GM19193 (cell line): ENCODE results near the gene IDI2.

Experiments used
- POLR2A ChIP-seq: IDR thresholded peaks from 4 replicates; pipeline ENCODE4 v1.6.1; 2011; ENCODE audit not compliant: insufficient read depth, insufficient read length; ENCODE audit errors: extremely low read depth

IDI2 gene

GRCh38 chr10:1024103-1024502 is 1.6 kb downstream of the IDI2 start:
- no peak for TF ChIP-seq POLR2A

GRCh38 chr10:1022413-1022812 is 3.2 kb downstream of the IDI2 start:
- TF ChIP-seq POLR2A = no peak

- no peak for TF ChIP-seq POLR2A
Observed at GRCh38 chr10:1020958-1021357, 4.7 kb downstream of the IDI2 start.

DNA sequence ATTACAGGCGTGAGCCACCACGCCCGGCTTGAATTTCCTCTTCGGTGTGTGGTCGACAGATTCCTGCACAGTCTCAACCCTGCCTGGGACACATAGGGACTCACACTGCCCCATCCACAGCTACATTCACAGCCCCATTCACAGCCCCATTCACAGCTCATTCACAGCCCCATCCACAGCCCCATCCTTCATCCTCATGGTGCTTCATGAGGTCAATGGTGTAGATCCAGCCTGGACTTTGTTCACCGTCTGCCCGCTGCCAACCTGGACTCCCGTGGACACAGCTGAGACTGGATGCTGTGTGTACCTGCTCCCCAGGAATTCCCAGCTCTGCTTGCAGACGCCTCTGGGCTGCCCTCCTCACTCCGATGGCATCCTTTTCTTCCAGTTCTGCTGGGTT is 5.2 kb downstream of the IDI2 start:
- TF ChIP-seq POLR2A = no peak

GRCh38 chr10:1019362-1019761 is 6.3 kb downstream of the IDI2 start:
- TF ChIP-seq POLR2A = peak; percentile 35

DNA sequence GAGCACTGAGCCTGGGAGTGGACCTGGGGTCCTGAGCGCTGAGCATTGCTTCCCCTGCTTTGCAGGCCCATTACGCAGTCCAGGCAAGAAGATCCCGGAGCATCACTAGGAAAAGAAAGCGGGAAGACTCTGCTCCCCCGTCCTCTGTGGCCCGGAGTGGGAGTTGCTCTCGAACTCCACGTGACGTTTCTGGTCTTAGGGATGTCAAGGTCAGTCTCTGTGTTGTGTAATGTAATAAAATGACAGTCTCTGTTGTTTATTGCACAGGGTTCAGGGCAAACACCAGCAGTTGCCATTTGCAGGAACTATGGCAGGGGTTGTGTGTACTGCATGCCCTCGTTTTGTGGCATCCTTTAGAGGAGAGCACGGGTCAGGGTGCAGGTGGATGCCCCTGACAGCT is 10.0 kb downstream of the IDI2 start:
- no peak for TF ChIP-seq POLR2A

DNA sequence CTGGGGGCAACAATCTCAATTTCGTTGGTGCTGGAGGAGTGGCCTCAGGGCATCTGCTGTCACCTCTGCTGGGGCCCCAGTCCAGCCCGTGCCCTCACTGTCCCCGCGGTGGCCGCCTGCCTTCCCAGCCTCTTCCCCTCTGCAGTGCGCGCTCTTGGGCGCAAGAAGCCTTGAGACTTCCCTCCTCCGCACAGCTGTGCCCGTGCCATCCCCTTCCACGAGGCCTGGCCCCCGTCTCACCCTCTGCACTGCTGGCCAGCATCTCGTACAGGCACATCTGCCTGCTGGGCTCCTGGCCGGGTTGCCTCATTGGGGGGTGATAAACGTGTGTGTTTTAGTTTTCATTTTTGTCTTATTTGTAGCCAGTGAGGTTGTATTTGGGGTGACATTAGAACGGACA is 14.0 kb downstream of the IDI2 start:
- no peak for TF ChIP-seq POLR2A

- no peak for TF ChIP-seq POLR2A
Observed at GRCh38 chr10:1010703-1011102, 15.0 kb downstream of the IDI2 start.

DNA sequence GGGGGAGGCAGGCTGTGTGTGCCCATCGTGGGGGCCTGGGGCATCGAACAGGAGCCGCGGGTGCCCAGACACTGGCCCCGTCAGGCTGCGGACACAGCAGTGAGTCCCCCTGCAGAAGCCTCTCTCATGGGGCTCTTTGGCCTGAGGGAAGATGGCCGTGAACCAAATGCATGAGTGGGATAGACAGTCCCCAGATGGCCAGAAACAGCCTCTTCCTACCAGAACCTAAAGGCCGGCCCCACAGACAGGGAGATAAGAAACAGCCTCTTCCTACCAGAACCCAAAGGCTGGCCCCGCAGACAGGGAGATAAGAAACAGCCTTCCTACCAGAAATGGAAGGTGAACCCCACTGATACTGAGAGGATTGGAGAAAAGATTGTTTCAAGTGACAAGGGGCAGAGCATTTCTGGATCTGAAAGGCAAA is 16.6 kb downstream of the IDI2 start:
- no peak for TF ChIP-seq POLR2A

DNA sequence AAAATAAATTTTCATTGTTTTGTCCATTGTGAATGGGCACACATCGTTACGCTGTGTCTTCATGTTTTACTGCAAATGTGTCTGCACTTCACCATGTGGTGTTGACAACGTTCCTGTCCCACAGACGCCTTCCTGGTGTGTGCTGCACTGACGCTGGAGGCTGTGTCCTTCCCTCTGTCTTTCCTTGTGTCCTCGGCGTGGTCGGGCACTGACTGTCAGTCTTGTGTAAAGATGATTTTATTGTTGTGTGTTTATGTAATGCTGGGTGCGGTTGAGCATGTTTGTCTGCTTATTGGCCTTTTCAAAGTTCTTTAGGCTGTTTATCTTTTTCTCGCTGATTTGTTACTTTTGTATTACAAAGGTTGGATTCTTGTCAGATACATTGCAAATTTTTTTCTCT is 18.1 kb downstream of the IDI2 start:
- no peak for TF ChIP-seq POLR2A

- TF ChIP-seq POLR2A = no peak
Observed at GRCh38 chr10:1006573-1006972, 19.1 kb downstream of the IDI2 start.

DNA sequence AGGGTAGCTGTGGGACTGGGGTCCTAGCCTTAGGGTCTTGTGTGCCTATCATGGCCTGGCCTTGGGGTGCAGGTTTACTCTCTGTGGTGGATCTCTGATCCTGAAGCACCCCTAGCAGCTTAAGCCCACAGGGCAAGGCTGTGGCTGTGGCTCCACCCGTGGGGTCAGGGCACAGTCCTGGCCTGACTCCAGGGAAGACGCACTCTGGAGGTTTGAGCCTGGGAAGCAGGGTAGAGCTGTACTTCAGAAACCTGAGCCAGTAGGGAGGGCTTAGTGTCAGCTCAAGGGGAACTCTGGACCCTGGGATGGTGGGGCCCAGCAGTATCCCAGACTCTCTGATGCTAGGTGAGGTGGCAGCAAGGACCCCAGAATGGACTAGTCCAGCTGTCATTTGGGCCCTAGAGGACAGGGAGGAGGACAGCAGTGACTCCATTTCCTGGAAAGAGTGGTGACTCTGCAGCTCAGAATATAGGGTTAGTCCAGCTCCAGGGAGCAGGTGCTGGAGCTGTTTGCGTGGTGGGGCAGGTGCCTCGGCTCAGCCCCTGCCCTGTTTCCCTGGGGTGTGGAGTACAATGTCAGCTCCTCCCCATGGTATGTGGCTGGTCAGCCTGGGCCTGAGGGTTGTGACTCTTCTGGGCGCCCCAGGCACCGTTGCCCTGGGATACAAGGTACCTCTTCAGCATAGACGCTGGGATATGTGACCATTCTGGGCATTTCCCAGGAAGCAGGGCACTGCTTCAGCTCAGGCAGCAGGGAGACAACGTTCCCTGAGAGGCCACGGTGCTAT is 21.6 kb downstream of the IDI2 start:
- no peak for TF ChIP-seq POLR2A

DNA sequence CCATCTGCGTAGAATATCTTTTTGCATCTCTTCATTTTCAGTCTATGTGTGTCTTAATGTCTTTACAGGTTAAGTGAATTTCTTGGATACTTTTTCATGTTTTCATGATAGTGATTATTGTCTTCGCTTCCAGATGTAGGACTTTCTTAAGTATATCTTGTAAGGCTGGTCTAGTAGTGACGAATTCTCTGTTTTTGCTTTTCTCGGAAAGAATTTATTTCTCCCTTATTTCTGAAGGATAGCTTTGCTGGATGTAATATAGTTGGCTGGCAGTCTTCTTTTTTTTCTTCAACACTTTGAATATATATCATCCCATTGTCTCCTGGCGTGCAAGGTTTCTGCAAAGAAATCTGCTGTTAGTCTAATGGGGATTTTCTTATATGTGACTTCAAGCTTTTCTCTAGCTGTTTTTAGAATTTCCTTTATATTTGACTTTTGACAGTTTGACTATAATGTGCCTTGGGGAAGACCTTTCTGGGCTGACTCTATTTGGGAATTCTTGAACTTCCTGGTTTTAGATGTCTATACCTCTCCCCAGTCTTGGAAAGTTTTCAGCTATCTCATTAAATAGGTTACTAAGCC is 23.1 kb downstream of the IDI2 start:
- no peak for TF ChIP-seq POLR2A

GRCh38 chr10:997266-998022 is 28.2 kb downstream of the IDI2 start:
- no peak for TF ChIP-seq POLR2A

GRCh38 chr10:996031-996430 is 29.6 kb downstream of the IDI2 start:
- TF ChIP-seq POLR2A = no peak

- no peak for TF ChIP-seq POLR2A
Observed at GRCh38 chr10:995559-995926, 30.1 kb downstream of the IDI2 start.

GRCh38 chr10:994836-995558 is 30.7 kb downstream of the IDI2 start:
- peak; percentile 22 for TF ChIP-seq POLR2A
